ENCODE data around the gene IFT88.

IFT88 gene

DNA sequence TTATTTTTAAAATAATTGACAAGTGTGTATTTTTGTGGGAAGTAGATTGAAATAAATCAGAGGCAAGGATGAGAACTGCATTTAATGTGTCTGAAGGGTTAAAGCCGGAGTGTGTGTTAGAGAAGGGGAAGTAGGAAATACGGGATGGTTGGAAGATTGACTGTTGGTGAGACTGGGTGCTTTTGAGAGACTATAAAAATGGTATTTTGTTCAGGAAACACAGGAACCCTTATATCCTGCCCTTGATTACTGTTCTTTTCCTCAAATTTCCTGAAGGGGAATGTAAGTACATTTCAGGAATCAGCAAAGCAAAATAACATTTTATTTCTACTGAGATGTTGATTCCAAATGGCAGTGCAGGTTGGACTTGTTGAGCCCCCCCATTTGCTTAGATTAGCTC, 15.1 kb downstream of the IFT88 start:
- TF ChIP-seq ZNF274 (IDR thresholded peaks at IDR 0.05; ENCODE audit: low read depth, low read length): no peak

GRCh38 chr13:20583803-20584293, 16.9 kb downstream of the IFT88 start:
- no peak for TF ChIP-seq ZNF274 (IDR thresholded peaks at IDR 0.05; ENCODE audit: low read depth, low read length)
- no peak overlapping the region for H3K4me3 ChIP-seq (ENCODE audit: low read length)

More for the DNA sequence above, 15.1 kb downstream of the IFT88 start:
- H3K4me3 ChIP-seq (ENCODE audit: low read length): no peak overlapping the region

DNA sequence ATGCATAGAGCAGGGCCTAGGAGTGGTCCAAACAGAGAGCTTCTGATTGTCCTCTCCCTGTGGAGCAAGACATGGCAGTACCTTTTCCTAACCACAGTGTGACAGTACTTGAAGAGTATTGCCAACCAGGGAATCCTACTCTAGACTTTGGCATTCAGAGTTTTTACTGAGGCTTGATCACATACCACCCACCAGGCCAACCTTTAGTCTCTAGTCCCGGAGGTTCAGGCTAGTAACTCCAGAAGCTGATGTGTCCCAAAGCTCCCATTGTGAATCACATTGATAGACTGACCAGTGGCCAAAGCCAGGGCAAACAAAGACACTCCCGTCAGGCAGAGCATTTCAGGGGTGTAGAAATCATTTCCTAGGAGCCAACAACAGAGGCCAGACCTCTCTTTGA, 18.4 kb downstream of the IFT88 start:
- no peak overlapping the region for H3K4me3 ChIP-seq (ENCODE audit: low read length)
- TF ChIP-seq ZNF274 (IDR thresholded peaks at IDR 0.05; ENCODE audit: low read depth, low read length): no peak

GRCh38 chr13:20588529-20589110, 21.7 kb downstream of the IFT88 start:
- H3K4me3 ChIP-seq (ENCODE audit: low read length): no peak overlapping the region
- TF ChIP-seq ZNF274 (IDR thresholded peaks at IDR 0.05; ENCODE audit: low read depth, low read length): no peak

DNA sequence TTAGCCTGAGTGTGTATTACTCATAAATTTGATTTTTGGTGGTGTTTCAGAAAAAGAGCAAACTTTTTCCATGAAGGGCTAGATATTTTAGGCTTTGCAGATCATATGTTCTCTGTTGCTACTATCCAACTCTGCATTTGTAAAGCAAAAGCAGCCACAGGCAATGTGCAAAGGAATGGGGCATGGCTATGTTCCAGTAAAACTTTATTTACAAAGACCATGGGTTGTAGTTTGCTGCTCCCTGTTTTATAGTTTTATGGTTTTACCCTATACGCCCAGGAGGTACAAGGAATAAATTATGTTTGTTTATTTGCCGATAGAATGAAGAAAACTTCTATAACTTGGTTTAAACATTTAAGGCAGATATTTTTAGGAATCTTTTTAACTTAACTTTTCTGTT, 23.6 kb downstream of the IFT88 start:
- no peak for TF ChIP-seq ZNF274 (IDR thresholded peaks at IDR 0.05; ENCODE audit: low read depth, low read length)
- no peak overlapping the region for H3K4me3 ChIP-seq (ENCODE audit: low read length)

DNA sequence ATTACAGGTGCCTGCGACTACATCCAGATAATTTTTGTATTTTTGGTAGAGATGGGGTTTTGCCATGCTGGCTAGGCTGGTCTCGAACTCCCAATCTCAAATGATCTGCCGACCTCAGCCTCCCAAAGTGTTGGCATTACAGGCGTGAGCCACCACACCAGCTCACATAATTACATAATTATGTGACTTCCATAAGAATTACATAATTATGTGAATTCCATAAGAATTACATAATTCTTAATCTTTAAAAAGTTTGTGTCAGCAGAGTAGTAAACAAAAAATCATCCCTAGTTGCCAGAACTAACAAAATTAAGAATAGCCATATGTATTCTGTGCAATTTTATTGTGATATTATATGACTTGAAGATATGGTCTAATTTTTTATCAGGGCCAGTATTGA, 25.6 kb downstream of the IFT88 start:
- H3K4me3 ChIP-seq (ENCODE audit: low read length): no peak overlapping the region
- TF ChIP-seq ZNF274 (IDR thresholded peaks at IDR 0.05; ENCODE audit: low read depth, low read length): no peak

GRCh38 chr13:20594280-20594679, 27.3 kb downstream of the IFT88 start:
- TF ChIP-seq ZNF274 (IDR thresholded peaks at IDR 0.05; ENCODE audit: low read depth, low read length): no peak
- no peak overlapping the region for H3K4me3 ChIP-seq (ENCODE audit: low read length)

DNA sequence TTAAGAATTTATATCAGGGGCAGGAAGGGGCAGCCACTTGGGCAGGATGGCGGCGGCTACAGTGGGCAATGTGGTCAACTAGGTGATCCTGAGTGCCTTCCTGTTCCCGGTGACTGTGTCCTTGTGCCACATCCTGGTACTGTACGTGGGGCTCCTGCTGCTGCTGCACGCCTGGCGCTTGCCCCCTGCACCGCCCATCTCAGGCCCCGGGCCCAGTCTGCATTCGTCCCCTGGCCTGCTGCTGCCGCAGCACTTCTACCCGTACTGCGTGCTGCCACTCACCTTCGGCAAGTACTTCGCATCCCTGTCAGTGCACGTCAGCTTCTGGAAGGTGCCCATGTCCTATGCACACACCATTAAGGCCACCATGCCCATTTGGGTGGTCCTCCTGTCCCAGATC, 40.1 kb downstream of the IFT88 start:
- no peak overlapping the region for H3K4me3 ChIP-seq (ENCODE audit: low read length)
- TF ChIP-seq ZNF274 (IDR thresholded peaks at IDR 0.05; ENCODE audit: low read depth, low read length): no peak

- TF ChIP-seq ZNF274 (IDR thresholded peaks at IDR 0.05; ENCODE audit: low read depth, low read length): no peak
- no peak overlapping the region for H3K4me3 ChIP-seq (ENCODE audit: low read length)
Observed at GRCh38 chr13:20608438-20609020, 41.6 kb downstream of the IFT88 start.

DNA sequence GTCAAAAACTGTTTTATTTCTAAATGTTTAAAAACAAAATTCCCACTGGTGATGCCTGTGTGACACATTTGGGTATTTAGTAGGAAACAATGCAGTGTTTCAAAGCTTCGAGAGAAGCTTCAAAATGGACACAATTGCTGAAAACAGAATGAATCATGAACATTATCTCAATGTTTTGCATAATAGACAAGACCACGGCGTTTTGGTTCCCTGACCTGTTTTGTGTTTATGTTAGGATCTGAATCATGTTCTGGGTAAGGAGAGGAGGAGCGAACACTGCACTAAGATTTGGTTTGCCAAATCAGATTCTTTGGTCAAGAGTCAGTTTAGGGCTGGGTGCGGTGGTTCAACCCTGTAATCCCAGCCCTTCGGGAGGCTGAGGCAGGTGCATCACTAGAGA, 42.2 kb downstream of the IFT88 start:
- no peak overlapping the region for H3K4me3 ChIP-seq (ENCODE audit: low read length)
- no peak for TF ChIP-seq ZNF274 (IDR thresholded peaks at IDR 0.05; ENCODE audit: low read depth, low read length)

DNA sequence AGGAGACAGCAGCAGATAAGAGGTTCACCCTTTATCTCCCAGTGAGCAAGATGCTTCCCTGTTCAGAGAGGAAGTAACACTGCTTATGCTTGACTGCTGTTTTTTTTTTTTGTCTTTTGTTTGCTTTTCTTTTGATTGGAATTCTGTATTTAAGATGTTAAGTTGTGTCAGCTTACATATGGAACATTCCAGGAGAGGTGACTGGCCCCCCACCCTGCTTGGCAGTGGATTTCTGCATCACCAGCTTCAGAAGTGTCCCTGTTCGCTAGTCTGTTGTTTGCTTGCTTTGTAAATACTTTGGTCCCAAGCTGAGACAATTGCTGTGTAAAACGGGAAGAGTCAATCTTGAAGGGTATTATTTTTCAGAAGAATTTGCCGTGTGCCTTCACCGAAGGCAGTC, 43.0 kb downstream of the IFT88 start:
- H3K4me3 ChIP-seq (ENCODE audit: low read length): no peak overlapping the region
- no peak for TF ChIP-seq ZNF274 (IDR thresholded peaks at IDR 0.05; ENCODE audit: low read depth, low read length)

DNA sequence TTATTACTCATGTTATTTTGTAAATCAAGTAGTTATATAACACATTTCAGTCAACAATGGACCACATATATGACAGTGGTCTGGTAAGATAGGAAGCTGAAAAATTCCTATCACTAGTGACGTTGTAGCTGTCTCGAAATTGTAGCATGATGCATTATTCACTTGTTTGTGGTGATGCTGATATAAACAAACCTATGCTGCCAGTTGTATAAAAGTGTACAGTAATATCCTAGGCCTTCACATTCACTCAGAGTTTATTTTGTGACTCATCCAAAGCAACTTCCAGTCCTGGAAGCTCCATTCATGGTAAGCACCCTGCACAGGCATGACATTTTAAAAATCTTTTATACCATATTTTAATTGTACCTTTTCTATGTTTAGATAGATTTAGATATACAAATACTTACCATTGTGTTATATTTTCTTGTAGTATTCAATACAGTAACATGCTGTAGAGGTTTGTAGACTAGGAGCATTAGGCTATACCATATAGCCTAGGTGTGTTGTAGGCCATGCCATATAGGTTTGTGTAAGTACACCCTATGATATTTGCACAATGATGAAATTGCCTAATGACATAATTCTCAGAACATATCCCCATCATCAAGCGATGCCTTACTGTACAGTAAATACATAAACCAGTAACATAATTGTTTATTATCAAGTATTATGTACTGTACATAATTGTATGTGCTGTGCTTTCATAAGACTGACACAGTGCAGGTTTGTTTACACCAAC, 49.3 kb downstream of the IFT88 start:
- no peak overlapping the region for H3K4me3 ChIP-seq (ENCODE audit: low read length)
- no peak for TF ChIP-seq ZNF274 (IDR thresholded peaks at IDR 0.05; ENCODE audit: low read depth, low read length)

- no peak overlapping the region for H3K4me3 ChIP-seq (ENCODE audit: low read length)
- TF ChIP-seq ZNF274 (IDR thresholded peaks at IDR 0.05; ENCODE audit: low read depth, low read length): no peak
Observed at GRCh38 chr13:20623000-20623399, 56.0 kb downstream of the IFT88 start.

- H3K4me3 ChIP-seq (ENCODE audit: low read length): no peak overlapping the region
- TF ChIP-seq ZNF274 (IDR thresholded peaks at IDR 0.05; ENCODE audit: low read depth, low read length): no peak
Observed at GRCh38 chr13:20624213-20624612, 57.3 kb downstream of the IFT88 start.

GRCh38 chr13:20633802-20634201, 66.8 kb downstream of the IFT88 start:
- no peak overlapping the region for H3K4me3 ChIP-seq (ENCODE audit: low read length)
- TF ChIP-seq ZNF274 (IDR thresholded peaks at IDR 0.05; ENCODE audit: low read depth, low read length): no peak

Measured in GM08714 (cell line).